Parathyroid adenoma (tissue), 2 donors: ENCODE data around the gene EGF.

ENCODE experiments used
- H2AFZ ChIP-seq: fragments of 300-600 bp; sonication (generic); one replicate; pipeline ENCODE4 v1.7.0; 2017; ENCODE audit warnings: antibody characterized with exemption, mild to moderate bottlenecking
- H3K27ac ChIP-seq: fragments of 300-600 bp; sonication (generic); one replicate; pipeline ENCODE4 v1.7.0; 2017
- H3K27me3 ChIP-seq: fragments of 300-600 bp; sonication (generic); one replicate; pipeline ENCODE4 v1.7.0; 2017; ENCODE audit warnings: low read length; ENCODE audit not compliant: control insufficient read depth, insufficient read depth
- H3K36me3 ChIP-seq: fragments of 300-600 bp; sonication (generic); one replicate; pipeline ENCODE4 v1.7.0; 2017; ENCODE audit warnings: low read length; ENCODE audit not compliant: control insufficient read depth, insufficient read depth
- H3K4me1 ChIP-seq: fragments of 300-600 bp; sonication (generic); one replicate; pipeline ENCODE4 v1.7.0; 2017; ENCODE audit warnings: control low read depth
- H3K4me2 ChIP-seq: fragments of 300-600 bp; sonication (generic); one replicate; pipeline ENCODE4 v1.7.0; 2017; ENCODE audit warnings: low read length
- H3K4me3 ChIP-seq: fragments of 300-600 bp; sonication (generic); one replicate; pipeline ENCODE4 v1.7.0; 2017; ENCODE audit warnings: low read depth, low read length
- H3K79me2 ChIP-seq: fragments of 300-600 bp; sonication (generic); one replicate; pipeline ENCODE4 v1.7.0; 2017; ENCODE audit warnings: control low read depth
- H3K9ac ChIP-seq: fragments of 300-600 bp; sonication (generic); one replicate; pipeline ENCODE4 v1.7.0; 2017; ENCODE audit warnings: mild to moderate bottlenecking
- H3K9me3 ChIP-seq: fragments of 300-600 bp; sonication (generic); one replicate; pipeline ENCODE4 v1.7.0; 2017; ENCODE audit warnings: low read length; ENCODE audit not compliant: control insufficient read depth
- CTCF ChIP-seq: fragments of 300-600 bp; sonication (generic); IDR thresholded peaks from one replicate; pipeline ENCODE4 v1.7.0; 2017; ENCODE audit warnings: antibody characterized with exemption, mild to moderate bottlenecking
- donor health status: primary hyperparathyroidism.

The EGF gene

GRCh38 chr4:109913596-109914241, 1.0 kb downstream of the EGF start:
- H2AFZ ChIP-seq: no peak overlapping the region
- H3K27me3 ChIP-seq: no peaks in the 10 kb centered on the region
- H3K9ac ChIP-seq: no peak overlapping the region
- peaks cover 7% of the 10 kb centered on the region for H3K4me1 ChIP-seq
- no peaks in the 10 kb centered on the region for H3K36me3 ChIP-seq
- no peaks in the 10 kb centered on the region for H3K79me2 ChIP-seq
- H3K4me3 ChIP-seq: no peak overlapping the region
- H3K27ac ChIP-seq: no peak overlapping the region
- no peak for TF ChIP-seq CTCF
- H3K9me3 ChIP-seq: no peaks in the 10 kb centered on the region
- no peak overlapping the region for H3K4me2 ChIP-seq

GRCh38 chr4:109914322-109914721, 1.6 kb downstream of the EGF start:
- no peak for TF ChIP-seq CTCF
- Histone ChIP-seq H3K4me2 (no peak overlapping the region), H3K9ac (no peak overlapping the region), H3K4me3 (no peak overlapping the region), H3K4me1 (peaks cover 7% of the 10 kb centered on the region), H3K36me3 (no peaks in the 10 kb centered on the region), H2AFZ (no peak overlapping the region), H3K27ac (no peak overlapping the region), H3K27me3 (no peaks in the 10 kb centered on the region), H3K79me2 (no peaks in the 10 kb centered on the region), H3K9me3 (no peaks in the 10 kb centered on the region)

- TF ChIP-seq CTCF: no peak
- Histone ChIP-seq H3K4me1 (peaks cover 7% of the 10 kb centered on the region), H3K9me3 (no peaks in the 10 kb centered on the region), H3K27me3 (no peaks in the 10 kb centered on the region), H3K4me3 (no peak overlapping the region), H3K79me2 (no peaks in the 10 kb centered on the region), H3K36me3 (no peaks in the 10 kb centered on the region), H3K27ac (no peak overlapping the region), H3K9ac (no peak overlapping the region), H2AFZ (no peak overlapping the region), H3K4me2 (no peak overlapping the region)
Measured at GRCh38 chr4:109915385-109916026, 2.8 kb downstream of the EGF start.

GRCh38 chr4:109916027-109916409, 3.3 kb downstream of the EGF start:
- Histone ChIP-seq H3K4me1 (peaks cover 7% of the 10 kb centered on the region), H3K4me2 (no peak overlapping the region), H3K79me2 (no peaks in the 10 kb centered on the region), H3K9me3 (no peaks in the 10 kb centered on the region), H3K27me3 (no peaks in the 10 kb centered on the region), H3K9ac (no peak overlapping the region), H3K27ac (no peak overlapping the region), H3K4me3 (no peak overlapping the region), H2AFZ (no peak overlapping the region), H3K36me3 (no peaks in the 10 kb centered on the region)
- no peak for TF ChIP-seq CTCF

- H3K79me2 ChIP-seq: no peaks in the 10 kb centered on the region
- H3K9me3 ChIP-seq: no peaks in the 10 kb centered on the region
- no peak overlapping the region for H2AFZ ChIP-seq
- H3K36me3 ChIP-seq: no peaks in the 10 kb centered on the region
- TF ChIP-seq CTCF: no peak
- no peaks in the 10 kb centered on the region for H3K27me3 ChIP-seq
- H3K4me1 ChIP-seq: no peaks in the 10 kb centered on the region
- H3K4me2 ChIP-seq: no peak overlapping the region
- H3K4me3 ChIP-seq: no peak overlapping the region
- H3K27ac ChIP-seq: no peak overlapping the region
- H3K9ac ChIP-seq: no peak overlapping the region
Measured at GRCh38 chr4:109921384-109921808, 8.7 kb downstream of the EGF start.
